SKM-1 (cell line): ENCODE measurements around the gene GTF3C1.

Experiments
- DNase-seq: peaks from one replicate; lab custom pipeline; 2025; ENCODE audit not compliant: unreplicated experiment; lab: John Stamatoyannopoulos, UW

GTF3C1 gene

GRCh38 chr16:27430512-27430911 lies 119.2 kb downstream of the GTF3C1 start:
- DNase-seq: no peak

- no peak for DNase-seq
Observed at GRCh38 chr16:27429981-27430441, 119.7 kb downstream of the GTF3C1 start.

GRCh38 chr16:27429330-27429871 lies 120.3 kb downstream of the GTF3C1 start:
- no peak for DNase-seq

GRCh38 chr16:27428026-27428785 lies 121.5 kb downstream of the GTF3C1 start:
- no peak for DNase-seq

GRCh38 chr16:27427538-27427937 lies 122.2 kb downstream of the GTF3C1 start:
- DNase-seq: no peak

GRCh38 chr16:27426423-27427408 lies 123.0 kb downstream of the GTF3C1 start:
- DNase-seq: no peak

GRCh38 chr16:27425961-27426360 lies 123.8 kb downstream of the GTF3C1 start:
- no peak for DNase-seq

- DNase-seq: no peak
Observed at GRCh38 chr16:27424772-27425498, 124.8 kb downstream of the GTF3C1 start.

- DNase-seq: no peak
Observed at GRCh38 chr16:27421961-27422740, 127.6 kb downstream of the GTF3C1 start.

GRCh38 chr16:27417047-27417671 lies 132.6 kb downstream of the GTF3C1 start:
- no peak for DNase-seq

GRCh38 chr16:27414788-27415431 lies 134.8 kb downstream of the GTF3C1 start:
- no peak for DNase-seq

- DNase-seq: no peak
Observed at GRCh38 chr16:27413956-27414355, 135.8 kb downstream of the GTF3C1 start.

- DNase-seq: no peak
Observed at GRCh38 chr16:27410761-27411160, 139.0 kb downstream of the GTF3C1 start.
